Measurements from ENCODE around the gene RNF144A.

RNF144A gene

DNA sequence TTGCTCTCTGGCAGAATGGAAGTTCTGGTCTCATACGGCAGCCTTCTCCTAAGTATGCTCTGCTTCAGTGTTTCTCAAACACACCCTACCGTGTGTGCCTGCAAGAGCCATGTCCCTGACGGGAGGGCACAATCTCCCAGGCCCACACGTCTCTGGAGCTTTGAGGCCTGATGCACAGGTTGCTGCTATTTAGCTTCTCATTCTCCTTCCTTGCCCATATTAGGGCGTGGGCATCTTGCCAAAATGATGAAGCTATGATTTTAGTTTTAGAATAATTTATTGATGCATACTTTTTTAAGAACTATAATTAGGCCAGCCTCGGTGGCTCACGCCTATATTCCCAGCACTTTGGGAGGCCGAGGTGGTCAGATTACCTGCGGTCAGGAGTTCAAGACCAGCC lies 107.9 kb downstream of the RNF144A start:
- no peak for DNase-seq

DNA sequence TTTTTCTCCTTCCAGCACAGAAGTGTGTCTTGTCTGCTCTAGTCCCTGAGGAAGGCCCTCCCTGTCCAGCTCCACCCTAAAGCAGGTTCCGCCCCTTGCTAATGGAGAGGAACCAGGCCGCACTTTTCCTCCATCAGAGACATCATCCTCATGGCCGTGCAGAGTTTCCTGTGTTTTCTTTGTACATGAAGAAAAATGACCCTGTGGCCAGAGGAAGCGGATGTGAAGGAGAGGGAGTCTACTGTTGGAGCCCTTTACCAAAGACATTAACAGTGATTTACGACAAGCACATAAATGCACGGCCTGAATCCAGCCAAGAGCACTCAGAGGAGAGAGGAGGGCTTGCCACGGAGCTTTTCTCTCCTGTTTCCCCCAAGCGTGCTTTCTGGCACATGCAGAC lies 109.5 kb downstream of the RNF144A start:
- DNase-seq = no peak

DNA sequence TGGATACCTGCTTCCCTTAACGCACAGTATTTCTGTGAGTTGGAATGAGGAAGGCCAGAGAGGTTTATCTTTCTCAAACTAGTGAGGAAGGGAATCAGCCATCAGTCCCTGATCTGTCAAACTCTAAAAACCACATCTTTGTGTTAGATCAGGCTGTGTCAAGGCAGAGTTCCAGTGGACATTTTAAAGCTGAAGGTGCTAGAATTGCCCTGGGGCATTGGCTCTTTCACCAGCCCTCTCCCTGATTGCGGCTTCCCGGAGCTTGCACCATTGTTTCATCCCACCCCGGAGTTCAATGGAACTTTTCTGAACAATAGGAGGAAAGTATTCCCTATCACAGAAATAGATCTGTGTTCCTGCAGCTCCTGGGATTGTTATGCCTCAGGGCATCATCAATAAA lies 110.2 kb downstream of the RNF144A start:
- DNase-seq = no peak

DNA sequence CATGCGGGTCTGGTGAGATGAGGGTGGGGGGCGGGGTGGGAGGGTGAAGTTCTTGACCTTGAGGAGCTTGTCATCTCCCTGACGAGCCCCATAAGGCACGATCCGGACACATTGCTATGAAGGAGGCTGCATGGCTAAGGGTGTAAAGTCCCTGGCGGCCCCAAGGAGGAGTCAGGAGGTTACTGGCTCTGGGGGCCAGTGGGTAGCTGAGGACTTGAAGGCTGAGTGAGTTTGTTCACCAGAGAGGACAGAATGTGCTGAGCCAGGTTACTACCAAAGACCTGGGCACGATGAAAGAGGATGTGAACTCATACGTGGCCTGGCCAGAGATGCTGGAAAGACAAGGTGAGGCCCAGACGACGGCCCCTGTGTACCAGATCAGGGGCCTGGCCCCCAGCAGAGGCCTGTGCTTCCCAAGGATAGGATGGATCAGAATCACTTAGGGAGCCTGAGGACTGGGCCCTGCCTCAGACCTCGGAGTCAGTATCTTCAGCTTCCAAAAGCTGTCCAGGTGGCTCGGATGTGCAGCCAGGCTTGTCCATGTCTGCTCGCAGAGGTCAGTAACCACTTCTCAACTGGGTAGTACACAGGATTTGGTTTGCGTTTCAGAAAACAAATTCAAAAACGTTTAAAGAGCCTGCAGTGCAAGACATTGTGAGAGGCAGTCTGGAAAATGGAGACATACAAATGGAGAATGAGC lies 110.9 kb downstream of the RNF144A start:
- no peak for DNase-seq

DNA sequence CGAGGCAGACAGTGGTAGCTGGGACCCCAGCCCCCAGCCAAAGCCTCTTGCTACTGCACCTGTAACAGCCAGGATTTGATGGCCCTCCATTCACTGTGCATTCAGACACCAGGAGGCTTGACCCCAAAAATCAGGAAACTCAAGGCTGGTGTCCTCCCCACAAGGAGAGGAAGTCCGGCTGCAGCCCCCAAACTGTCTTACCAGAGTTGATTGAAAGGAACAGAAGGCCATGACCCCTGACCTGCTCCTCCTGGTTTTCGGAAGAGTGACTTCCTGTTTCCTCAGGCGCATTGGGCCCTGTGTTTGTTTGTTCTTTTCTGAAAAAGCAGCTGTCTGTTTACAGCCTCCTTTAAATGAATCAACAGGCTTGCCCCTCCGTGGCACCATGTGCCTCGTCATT lies 111.6 kb downstream of the RNF144A start:
- no peak for DNase-seq

DNA sequence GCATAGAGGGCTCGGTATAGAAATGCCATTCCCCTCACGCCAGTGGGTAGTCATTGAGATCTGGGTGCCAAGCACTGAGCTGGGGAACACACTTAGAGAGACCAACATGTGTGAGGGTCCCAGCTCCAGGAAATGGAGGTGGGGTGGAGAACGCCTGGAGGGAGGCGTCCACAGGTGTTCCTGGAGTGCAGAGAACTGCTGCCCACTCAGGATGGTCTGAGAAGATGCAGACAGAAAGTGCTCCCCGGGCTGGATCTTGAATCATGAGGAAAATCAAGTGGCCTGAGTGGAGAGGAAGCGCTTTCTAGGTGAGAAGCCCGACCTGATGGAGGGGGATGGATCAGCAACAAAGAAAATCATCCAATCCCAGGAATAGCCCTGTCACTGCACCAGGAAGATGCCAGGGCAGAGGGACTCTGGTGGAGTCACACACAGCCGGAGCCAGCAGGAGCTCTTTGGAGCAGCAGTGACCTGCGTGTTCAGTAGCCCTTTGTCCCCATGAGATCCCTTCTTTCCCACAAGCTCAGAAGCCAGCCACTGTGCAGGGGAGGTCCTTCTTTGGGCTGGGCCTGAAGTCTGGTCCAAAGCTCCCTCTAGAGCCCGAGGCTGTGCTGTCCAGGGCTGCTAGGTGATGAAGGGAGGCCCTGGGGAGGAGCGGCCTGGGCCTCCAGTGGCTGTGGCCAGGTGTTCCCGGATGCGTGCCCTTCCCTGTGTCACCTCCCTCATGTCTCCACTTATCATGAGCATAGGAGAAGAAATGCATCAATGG lies 112.3 kb downstream of the RNF144A start:
- DNase-seq = no peak

DNA sequence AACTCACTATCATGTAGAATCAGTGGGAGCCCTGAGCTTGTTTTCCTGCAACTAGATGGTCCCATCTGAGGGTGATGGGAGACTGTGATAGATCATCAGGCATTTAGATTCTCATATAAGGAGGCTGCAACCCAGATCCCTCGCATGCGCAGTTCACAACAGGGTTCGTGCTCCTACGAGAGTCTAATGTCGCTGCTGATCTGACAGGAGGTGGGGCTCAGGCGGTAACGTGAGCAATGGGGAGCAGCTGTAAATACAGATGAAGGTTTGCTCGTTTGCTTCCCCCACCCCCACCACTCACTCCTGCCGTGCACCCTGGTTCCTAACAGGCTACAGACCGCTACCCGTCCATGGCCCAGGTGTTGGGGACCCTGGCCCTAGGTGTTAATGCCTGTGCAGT lies 113.6 kb downstream of the RNF144A start:
- no peak for DNase-seq

DNA sequence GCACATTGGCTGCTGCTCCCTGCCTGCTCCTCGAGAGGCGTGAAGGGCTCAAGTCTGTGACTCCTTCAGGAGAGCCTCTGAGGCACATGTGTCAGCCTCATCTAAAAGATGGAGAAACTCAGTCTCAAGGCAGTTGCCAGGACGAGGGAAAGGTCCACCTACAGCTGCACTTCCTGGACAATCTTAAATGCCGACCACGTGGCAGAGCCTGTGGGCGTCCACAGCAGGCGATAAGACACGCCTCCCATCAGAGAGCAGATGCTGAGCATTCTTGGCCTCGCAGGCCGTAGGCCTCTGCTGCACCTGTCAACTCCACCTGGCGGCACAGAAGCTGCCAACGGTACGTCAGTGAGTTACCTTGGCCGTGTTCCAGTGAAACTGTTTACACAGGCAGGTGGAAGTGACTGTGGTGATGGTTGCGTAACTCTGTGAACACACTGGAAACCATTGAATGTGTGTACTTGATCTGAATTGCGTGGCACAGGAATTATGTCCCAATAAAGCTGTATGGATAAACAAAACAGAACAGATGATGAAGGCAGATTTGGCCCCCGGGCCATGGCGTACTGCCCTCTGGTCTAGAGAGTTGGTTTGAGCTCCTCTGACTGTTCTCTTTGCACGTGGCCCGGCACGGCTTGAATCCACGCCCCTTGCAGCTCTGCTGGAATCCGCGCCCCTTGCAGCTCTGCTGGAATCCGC lies 114.5 kb downstream of the RNF144A start:
- peak; percentile 69 for DNase-seq

DNA sequence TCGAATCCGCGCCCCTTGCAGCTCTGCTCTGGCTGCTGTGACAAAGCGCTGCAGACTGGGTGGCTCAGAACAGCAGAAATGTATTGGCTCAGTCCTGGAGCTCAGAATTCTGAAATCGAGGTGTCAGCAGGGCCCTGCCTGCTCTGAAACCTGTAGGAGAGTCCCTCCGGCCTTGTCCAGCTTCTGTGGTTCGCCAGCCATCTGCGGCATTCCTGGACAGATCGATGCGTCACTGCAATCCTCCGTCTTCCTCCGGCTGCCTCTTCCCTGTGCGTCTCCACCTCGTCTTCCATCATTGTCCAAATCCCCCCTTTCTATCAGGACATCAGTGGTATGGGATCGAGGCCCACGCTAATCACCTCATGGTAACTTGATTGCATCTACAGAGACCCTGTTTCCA lies 115.2 kb downstream of the RNF144A start:
- DNase-seq = no peak

DNA sequence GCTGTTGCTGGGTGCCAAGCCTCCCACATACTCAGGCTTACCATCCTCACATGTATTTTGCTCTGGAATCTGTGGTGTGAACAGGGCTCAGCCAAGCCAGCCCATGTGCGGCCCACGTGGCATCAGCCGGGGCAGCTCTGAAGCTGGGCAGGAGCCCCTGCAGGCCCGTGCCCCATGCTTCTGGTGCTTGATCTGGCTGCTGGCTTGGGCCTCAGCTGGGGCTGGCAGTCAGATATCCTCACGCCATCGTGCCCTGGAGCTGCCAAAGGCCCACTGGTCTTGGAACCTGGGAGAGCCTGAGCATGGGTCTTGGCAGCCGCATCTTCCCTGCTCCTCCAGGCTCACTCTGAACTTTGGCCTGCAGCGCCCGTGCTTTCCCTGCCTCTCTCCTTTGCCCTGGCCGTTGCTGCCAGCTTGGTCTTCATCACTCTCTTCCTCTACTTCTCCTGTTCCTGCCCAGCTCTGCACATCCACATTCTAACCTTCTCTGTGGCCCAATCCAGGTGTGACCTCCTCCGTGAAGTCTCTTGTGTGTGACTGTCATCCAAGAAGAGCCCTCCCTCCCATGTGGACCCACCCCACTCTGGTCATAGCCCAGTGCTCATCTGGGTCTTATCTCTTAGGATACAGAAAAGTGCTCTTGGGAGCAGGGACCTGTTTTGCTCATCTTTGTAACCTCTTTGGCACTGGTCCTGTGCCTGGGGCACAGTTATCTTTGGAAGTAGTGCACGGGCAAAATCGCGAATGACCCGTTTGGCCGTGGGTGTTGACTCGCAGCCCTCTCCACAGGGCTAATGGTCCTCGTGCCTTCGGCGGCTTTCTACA lies 116.1 kb downstream of the RNF144A start:
- DNase-seq = no peak

DNA sequence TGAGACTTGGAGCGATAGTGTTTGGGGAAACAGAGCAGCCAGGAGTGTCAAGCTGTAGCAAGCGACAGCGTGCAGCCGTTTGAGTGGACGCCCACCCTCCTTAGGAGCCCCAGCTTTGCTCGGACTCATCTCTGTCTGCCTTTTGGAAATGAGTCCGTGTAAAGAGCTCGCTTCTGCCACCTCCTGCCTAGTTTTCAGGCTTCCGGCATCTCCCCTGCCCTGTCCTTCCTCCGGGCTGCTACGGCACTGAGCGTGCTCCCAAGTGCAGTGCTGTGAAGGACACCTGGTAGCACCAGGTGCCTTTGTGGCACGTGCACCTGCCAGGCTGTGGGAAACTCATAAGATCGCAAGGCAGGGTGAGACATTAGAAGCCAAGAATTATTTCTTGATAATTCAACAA lies 117.1 kb downstream of the RNF144A start:
- no peak for DNase-seq

DNA sequence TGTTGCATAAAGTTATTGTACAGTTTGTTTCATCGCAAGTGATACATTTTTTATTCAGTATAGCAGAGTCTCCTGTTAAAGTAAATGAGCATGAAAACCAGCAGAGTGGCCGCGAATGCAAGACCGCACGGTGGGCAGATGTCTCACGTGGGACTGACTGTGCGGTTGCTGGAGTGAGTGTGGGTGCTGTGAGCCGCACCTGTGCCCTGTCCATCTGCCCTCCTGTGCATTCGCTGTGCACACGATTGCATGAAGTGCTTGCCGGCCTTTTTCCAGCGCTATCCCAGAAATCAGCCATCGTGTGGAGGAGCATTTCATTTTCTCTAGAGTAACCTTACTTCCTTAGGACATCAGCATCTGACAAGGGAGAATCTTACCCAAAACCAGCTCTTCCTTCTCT lies 118.7 kb downstream of the RNF144A start:
- no peak for DNase-seq

DNA sequence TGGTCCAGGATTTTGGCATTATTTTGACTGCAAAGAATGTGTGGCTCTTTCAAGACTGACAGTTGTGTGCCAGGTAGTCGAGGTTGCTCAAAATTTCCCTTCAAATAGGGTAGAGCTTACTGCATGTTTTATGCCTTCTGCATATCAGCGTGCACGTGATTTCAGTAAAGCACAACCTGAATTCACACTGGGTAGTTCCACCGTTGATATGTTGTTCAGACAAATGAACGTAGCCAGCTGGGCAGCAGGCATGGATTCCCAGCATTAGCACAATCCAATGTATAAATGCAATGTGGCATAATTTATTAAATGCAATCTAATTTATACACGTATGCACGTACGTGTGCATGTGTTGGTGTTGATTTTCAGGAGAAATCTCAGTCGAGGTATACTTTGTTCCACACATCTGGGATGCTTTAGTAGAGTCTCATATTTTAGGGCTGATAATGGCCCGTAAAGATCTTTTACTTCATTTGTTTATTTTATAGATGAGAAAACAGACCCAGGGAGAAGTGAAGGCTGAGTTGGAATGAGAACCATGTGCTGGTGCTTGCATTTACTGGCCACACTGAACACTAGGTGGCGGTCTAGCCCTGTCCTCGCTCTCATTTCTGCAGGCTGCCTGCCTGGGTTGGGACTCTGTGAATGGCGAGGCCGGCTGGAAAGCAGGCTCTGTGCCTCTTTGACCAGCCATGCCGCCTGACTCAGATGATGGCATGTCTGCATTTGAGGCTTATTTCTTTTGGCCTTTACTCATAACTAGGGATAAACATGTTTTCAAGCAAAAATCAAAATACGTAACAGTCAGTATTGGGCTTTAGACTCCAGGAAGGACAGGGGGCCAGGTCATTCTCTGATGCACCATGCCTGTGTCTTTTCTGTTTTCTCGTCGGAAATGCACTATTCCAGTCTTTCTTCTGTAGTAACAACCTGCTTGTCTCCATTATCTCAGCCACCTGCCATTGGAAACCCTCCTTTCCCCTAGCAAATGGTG lies 120.4 kb downstream of the RNF144A start:
- peak; percentile 64 for DNase-seq

DNA sequence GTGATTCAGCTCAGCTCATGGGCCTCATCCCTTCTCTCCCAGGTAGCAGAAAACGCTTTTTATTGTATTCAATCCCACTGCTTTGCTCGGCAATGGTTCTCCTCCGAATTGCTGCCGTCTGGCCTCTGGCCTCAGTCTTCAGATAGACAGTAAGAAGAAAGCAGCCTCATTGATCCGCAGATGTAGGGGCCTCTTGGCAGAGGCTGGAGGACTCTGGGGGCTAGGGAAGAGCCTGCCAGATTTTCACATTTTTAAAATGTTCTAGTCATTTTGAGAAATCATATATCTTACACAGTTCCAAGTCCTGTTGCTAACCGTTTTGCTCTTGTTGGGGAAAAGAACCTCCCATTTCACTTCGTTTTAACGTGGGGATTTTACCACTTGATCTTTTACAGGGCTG lies 123.3 kb downstream of the RNF144A start:
- DNase-seq = no peak

DNA sequence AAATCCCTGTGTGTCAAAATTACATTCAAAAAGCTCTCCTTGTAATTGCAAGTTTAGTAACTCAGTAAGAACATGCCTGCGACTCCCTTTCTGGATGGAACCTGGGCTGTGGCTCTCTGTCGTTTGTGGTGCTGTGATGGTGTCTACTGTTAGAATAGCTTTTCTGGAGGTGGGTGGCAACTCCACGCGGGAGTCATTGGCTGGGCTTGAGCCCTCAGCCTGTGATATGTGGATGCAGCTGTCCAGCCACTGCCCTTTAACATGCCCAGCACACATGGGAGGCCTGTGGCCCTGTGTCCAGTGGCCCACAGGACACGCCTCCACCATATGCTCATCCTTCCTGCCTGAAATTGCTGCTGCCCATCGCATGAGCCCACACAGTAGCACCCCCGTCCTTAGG lies 124.2 kb downstream of the RNF144A start:
- no peak for DNase-seq

DNA sequence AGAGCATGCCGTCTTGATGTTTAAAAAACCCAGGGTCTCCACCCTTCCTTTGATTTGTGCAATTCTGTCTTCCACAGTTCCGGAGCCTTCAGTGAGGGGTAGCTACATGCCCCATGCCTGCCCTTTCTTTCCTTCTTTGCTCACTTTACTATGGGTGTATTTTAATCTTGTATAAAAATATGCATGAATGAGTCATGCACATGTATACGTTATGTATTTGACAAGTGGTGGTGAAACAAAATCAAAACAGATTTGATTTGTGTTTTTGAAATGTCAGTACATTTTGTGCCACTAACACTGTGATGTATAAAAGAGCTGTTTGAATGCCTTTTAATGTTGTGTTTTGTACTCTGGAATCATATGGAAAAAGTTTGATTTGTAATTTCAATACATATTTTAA lies 126.5 kb downstream of the RNF144A start:
- DNase-seq = no peak

DNA sequence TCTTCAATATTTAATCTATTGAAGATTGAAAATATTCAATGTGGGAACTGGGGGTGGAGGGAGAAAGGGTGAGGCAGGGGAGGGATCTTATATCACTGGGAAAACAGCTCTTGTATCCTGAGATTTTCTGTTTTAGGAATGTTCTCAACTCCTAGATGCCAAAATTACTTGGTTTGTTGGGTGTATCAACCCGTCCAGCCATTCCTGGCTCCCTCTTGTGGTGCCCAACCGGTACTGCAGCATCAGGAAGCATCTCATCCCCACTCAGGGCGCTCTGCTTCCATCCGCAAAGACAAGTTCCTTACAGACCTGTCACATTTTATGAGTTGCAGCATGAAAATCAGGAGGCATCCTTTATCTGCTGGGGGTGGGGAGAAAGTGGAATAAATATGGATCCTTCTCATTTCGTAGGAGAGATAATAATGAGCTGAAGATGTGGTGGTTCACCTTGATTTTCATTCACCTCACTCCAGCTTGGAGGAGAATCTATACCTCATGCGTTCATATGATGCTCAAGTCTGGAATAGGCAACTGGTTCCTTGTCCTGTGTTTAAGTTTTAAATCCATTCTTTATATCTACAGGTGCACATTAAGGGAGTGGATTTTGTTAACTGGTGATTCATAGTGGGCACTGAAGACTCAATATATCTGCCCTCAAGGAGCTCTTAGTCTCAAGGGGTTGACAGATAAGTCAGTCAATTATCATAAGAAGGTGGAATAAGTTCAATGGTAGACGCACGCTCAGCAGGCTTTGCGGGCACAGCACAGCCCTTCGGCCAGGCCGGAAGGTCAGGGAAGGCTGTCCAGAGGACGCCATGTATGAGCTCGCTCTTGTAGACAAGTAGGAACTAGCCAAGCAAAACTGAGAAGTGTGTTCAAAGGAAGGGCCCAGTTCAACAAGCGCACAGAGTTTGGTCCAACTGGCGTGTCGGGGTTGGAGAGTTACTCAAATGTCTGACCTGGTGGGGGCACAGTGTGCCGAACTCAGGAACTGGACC lies 127.3 kb downstream of the RNF144A start:
- DNase-seq = peak; percentile 71

DNA sequence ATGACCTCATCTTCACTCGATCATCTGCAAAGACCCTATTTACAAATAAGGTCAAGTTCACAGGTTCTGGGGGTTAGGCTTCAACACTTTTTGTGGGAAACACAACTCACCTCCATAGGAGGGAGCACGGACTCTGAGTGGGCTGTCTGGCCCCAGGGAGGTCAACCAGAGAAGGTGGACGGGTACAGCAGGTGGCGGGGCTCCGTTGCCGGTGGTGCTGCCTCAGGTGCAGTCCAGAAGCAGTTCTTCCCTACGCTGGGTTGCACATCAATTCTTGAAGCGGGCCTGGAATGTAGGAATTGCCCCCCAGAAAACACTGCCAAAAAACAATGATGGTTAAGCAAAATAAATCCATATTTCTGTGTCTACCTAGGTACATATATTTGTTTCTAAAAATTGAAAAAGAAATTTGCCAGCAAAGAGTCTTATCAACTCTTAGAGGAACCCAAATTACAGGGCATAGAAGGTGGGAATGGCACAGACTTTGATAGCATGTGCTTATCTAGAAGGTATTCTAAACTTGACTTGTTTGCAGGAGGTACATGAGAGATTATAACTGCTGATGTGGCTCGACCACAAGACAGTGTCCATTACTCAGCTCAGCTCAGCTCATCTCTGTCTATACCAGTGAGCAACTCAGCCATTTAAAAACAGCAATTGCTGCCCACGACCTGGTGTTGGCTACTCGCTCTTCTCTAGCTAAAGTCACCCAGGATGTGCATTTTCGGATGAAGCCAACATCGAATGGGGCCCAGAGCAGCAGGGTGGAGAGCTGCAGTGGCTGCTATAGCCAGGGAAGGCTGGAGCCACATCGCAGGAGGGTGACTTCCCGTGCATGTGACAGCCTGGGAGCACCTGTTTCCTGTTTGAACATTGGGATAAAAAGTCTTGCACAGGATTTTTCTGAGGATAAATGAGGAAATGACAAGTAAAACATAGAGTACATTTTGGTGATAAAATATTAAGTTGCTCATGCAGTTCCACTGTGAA lies 128.7 kb downstream of the RNF144A start:
- DNase-seq = no peak

DNA sequence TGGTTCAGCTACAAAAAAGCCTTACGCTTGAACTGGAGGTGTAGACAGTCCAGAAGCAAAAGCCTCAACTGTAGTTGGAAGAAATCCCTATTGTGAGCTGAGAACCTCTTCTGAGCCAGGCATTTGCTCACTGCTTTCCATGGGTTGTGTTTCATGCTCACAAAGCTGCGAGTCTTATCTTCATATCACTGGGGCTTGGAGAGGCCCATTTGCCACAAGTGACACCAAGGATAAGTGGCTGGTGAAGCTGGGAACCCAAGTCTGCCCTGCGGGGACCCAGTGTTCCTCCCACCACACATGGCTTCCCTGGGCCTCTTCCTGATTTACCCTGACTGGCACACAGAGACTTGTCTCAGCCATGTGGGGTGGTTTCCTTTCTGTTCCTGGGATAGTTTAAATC lies 130.4 kb downstream of the RNF144A start:
- no peak for DNase-seq
